Esophagus muscularis mucosa (tissue), 4 donors: ENCODE data around the gene CTSS.

ENCODE experiments used
- EP300 ChIP-seq: sonication (generic); formaldehyde crosslinking; IDR thresholded peaks from one replicate; pipeline ENCODE4 v1.6.1; 2017; ENCODE audit warnings: antibody characterized with exemption
- POLR2A ChIP-seq: fragments of 450-650 bp; IDR thresholded peaks from one replicate; pipeline ENCODE4 v1.6.1; 2017; ENCODE audit warnings: antibody characterized with exemption, moderate library complexity, mild to moderate bottlenecking, low read depth
- POLR2AphosphoS5 ChIP-seq, 2 donors: sonication (generic); formaldehyde crosslinking; IDR thresholded peaks; one replicate each; pipeline ENCODE4 v1.6.1; 2017; ENCODE audit warnings: antibody characterized with exemption in 2 of 2
- TF ChIP-seq, protein P1 (sequence below), 3 experiments: fragments of 200-600 bp in 2 of 3; fragments of 450-650 bp in 1 of 3; sonication (generic) in 2 of 3; IDR thresholded peaks; one replicate each; pipeline ENCODE4 v1.5.1; 2017 to 2019; ENCODE audit warnings: antibody characterized with exemption in 3 of 3, mild to moderate bottlenecking in 2 of 3, moderate library complexity in 1 of 3

DNA sequence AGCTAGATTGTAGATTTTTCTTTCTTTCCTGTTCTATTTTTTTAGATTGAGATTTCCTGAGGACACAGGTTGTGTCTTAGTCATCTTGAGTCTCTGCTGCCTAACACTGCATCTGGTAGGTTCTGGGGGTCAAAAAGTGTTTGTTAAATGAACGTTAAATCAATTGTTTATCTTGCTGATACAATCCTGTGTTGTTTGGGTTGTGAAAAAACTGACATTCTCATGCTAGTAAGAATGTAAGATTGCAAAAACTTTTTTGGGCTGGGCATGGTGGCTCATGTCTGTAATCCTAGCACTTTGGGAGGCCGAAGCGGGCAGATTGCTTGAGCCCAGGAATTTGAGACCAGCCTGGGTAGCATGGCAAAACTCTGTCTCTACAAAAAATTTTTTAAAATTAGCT, 39.1 kb upstream of the CTSS start:
- TF ChIP-seq, protein P1, sequence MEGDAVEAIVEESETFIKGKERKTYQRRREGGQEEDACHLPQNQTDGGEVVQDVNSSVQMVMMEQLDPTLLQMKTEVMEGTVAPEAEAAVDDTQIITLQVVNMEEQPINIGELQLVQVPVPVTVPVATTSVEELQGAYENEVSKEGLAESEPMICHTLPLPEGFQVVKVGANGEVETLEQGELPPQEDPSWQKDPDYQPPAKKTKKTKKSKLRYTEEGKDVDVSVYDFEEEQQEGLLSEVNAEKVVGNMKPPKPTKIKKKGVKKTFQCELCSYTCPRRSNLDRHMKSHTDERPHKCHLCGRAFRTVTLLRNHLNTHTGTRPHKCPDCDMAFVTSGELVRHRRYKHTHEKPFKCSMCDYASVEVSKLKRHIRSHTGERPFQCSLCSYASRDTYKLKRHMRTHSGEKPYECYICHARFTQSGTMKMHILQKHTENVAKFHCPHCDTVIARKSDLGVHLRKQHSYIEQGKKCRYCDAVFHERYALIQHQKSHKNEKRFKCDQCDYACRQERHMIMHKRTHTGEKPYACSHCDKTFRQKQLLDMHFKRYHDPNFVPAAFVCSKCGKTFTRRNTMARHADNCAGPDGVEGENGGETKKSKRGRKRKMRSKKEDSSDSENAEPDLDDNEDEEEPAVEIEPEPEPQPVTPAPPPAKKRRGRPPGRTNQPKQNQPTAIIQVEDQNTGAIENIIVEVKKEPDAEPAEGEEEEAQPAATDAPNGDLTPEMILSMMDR (IDR thresholded peaks at IDR 0.05) = no peak
- TF ChIP-seq POLR2A = no peak
- TF ChIP-seq EP300 = no peak
- no peak for TF ChIP-seq POLR2AphosphoS5 (IDR thresholded peaks at IDR 0.05)
